GM19240 (cell line): Measurements from ENCODE around the gene SEMA5A.

Experiments
- DNase-seq: peaks from one replicate; pipeline ENCODE4 v3.0.0; 2011; ENCODE audit warnings: low spot score; ENCODE audit not compliant: insufficient read length

Gene SEMA5A

GRCh38 chr5:9514968-9515367 is 30.9 kb downstream of the SEMA5A start:
- DNase-seq: no peak

- no peak for DNase-seq
Observed at GRCh38 chr5:9513827-9514226, 32.0 kb downstream of the SEMA5A start.

GRCh38 chr5:9512457-9512856 is 33.4 kb downstream of the SEMA5A start:
- DNase-seq: no peak

GRCh38 chr5:9507974-9508373 is 37.9 kb downstream of the SEMA5A start:
- DNase-seq: no peak

- DNase-seq: no peak
Observed at GRCh38 chr5:9505225-9505624, 40.6 kb downstream of the SEMA5A start.

- DNase-seq: no peak
Observed at GRCh38 chr5:9502864-9503263, 43.0 kb downstream of the SEMA5A start.

- no peak for DNase-seq
Observed at GRCh38 chr5:9502050-9502834, 43.6 kb downstream of the SEMA5A start.

- no peak for DNase-seq
Observed at GRCh38 chr5:9500625-9501024, 45.2 kb downstream of the SEMA5A start.

- no peak for DNase-seq
Observed at GRCh38 chr5:9500193-9500592, 45.7 kb downstream of the SEMA5A start.

- DNase-seq: no peak
Observed at GRCh38 chr5:9499498-9499876, 46.4 kb downstream of the SEMA5A start.

GRCh38 chr5:9498541-9499497 is 47.1 kb downstream of the SEMA5A start:
- DNase-seq: no peak

GRCh38 chr5:9497347-9497746 is 48.5 kb downstream of the SEMA5A start:
- DNase-seq: no peak

GRCh38 chr5:9496801-9497200 is 49.1 kb downstream of the SEMA5A start:
- DNase-seq: no peak

- DNase-seq: no peak
Observed at GRCh38 chr5:9495121-9495520, 50.8 kb downstream of the SEMA5A start.

GRCh38 chr5:9494301-9494700 is 51.6 kb downstream of the SEMA5A start:
- DNase-seq: no peak

- no peak for DNase-seq
Observed at GRCh38 chr5:9490494-9491097, 55.3 kb downstream of the SEMA5A start.

- DNase-seq: no peak
Observed at GRCh38 chr5:9483779-9484178, 62.1 kb downstream of the SEMA5A start.

- DNase-seq: no peak
Observed at GRCh38 chr5:9483243-9483642, 62.6 kb downstream of the SEMA5A start.

GRCh38 chr5:9482381-9482780 is 63.5 kb downstream of the SEMA5A start:
- DNase-seq: no peak

- DNase-seq: no peak
Observed at GRCh38 chr5:9480499-9480898, 65.4 kb downstream of the SEMA5A start.

- DNase-seq: no peak
Observed at GRCh38 chr5:9479990-9480389, 65.9 kb downstream of the SEMA5A start.

GRCh38 chr5:9479361-9479760 is 66.5 kb downstream of the SEMA5A start:
- no peak for DNase-seq
